HG03558 (cell line): ENCODE data around the gene LHB.

ENCODE experiments used
- ATAC-seq: cut with Tn5 transposase; IDR thresholded peaks from one replicate; pipeline ENCODE4 v1.9.1; 2021; ENCODE audit warnings: moderate number of reproducible peaks; ENCODE audit not compliant: unreplicated experiment; ENCODE audit errors: extremely low read depth

Gene LHB

GRCh38 chr19:48987323-48987722 is 29.6 kb downstream of the LHB start:
- no peak for ATAC-seq

DNA sequence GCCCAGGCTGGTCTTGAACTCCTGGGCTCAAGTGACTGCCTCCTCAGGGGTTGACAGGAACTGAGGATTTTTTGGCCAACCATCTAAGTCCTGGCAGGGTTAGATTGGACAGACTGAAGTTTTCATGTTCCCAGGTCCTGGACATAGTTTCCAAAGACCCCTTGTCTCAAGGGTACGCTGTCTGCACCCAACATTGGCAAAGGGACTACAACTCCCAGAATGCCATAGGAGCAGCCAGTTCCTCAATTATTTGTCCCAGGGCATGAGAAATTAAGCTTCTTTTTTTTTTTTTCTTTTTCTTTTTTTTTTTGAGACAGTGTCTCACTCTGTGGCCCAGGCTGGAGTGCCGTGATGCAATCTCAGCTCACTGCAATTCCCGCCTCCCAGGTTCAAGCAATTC is 30.7 kb downstream of the LHB start:
- no peak for ATAC-seq

- ATAC-seq, result no peak
Observed at GRCh38 chr19:48985711-48986110, 31.2 kb downstream of the LHB start.

GRCh38 chr19:48982280-48982679 is 34.6 kb downstream of the LHB start:
- ATAC-seq, result no peak

- no peak for ATAC-seq
Observed at GRCh38 chr19:48977061-48977460, 39.8 kb downstream of the LHB start.

DNA sequence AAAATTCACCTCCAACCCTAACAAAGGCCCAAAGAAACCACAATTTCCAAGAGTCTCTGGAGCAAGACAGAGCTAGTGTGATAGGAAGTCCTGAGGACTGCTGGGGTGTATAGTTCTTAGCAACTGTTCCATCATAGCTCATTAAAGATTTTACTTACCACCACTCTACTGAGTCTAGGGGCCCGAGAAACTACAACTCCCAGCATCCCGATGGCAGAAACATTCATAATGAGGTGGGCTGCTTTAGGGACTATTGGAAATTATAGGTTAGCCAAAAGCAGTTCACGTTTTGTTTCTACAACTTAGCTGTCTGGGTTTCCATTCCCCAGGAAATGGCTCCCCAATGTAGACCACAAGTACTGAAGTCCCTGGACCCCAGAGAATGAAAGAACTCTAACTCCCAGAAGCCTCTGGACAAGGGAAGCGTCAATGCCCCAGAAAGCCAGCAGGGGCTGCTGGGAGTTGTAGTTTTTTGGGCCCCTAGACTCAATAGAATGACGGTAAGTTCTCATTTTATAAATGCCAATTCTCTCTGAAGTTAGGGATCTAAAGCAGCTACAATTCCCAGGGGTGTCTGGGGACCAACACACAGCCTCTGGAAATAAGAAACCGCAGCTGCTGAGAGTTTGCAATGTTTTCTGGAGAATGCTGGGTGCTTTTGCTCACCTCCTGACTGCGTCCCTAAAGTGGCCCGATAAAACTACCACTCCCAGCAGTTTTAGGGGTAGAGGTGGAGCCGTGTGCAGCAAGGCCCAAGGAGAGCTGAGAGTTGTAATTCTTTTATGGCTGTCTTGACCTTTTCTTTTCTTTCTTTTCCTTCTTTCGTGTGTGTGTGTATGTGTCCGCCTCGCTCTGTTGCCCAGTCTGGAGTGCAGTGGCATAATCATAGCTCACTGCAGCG is 40.7 kb downstream of the LHB start:
- ATAC-seq, result no peak

DNA sequence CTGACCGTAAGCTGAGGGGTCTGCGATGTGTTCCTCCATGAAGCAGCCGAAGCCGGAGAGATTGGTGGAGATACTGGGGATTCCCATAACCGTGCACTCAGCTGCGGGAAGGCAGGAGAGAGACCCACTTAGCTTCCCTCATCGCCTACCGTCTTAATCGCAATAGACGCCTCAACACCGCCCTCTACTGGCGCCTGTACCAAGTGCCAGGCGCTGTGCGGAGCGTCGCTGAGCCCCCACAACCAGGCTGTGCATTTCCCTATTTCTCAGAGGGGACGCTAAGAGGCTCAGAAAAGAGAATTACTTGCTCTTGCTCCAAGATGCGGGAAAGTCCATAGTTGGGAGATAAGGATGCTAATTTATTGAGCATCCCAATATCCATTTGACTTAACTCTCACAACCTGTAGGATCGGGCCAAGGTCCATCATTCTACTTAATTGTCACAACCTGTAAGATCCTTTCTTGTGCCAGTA is 45.9 kb downstream of the LHB start:
- no peak for ATAC-seq

DNA sequence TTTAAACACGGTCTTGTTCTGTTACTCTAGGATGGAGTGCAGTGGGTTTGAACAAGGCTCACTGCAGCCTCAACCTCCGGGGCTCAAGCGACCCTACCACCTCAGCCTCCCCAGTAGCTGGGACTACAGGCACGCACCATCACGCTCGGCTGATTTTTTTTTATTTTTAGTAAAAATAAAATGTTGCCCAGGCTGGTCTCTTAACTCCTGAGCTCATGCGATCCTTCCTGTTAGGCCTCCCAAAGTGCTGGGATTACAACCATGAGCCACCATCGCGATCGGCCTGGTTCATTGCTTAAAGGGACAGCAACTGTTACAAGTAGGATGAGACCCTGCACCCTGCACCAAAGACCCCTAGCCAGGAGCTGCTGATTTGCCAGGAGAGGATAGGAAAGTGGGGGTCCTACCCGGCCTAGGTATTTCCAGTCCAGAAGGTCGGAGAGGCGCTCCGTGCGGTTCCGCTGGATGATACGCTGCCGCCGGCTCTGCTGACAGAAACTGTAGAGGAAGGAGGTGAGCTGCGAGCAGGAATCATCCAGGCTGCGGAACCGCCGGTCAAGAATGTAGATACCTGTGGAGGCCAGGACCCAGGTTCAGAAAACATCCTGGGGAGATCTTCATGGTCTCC is 46.6 kb downstream of the LHB start:
- ATAC-seq, result no peak

DNA sequence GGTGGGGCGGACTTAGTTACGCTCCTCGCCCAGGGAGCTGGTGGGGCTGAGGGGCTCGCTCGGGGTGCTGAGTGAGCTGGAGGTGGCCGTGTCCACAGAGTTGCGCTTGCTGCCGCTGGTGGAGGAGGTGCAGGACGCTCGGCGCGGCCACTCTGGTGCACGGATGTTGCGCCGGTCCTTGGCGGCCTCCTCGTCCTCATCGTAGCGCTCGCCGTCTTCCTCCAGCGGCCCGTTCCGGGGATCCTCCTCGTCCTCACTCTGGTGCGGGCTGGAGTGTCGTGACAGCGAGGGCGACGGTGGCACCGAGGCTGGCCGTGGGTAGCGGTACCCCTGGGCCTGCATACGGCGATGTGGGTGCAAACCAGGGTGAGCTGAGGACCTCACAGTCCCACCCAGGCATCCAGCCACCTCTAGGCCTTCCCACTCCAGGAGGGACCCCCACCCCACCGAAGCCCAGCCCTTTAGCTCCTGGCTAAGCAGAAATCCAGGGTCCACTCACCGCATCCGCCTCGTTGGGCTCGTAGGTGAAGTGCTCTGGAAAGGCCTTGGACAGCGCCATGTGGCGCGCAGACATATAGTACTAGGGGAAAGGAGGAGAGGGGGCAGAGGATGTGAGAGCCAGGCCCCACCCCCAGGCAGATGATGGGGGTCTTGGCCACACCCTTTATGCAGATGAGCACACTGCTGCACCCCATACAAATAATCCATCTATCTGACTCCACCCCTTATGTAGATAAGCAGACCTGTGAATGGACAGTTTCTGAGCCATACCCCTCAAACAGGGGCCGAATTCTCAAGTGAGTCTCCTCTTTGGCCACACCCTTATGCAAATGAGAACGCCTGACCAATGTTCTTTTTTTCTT is 47.4 kb downstream of the LHB start:
- ATAC-seq, result no peak

- no peak for ATAC-seq
Observed at GRCh38 chr19:48968813-48969218, 48.1 kb downstream of the LHB start.

GRCh38 chr19:48968179-48968661 is 48.7 kb downstream of the LHB start:
- ATAC-seq, result no peak

GRCh38 chr19:48967346-48968178 is 49.3 kb downstream of the LHB start:
- ATAC-seq, result no peak

GRCh38 chr19:48966541-48967345 is 50.1 kb downstream of the LHB start:
- ATAC-seq, result no peak
